GM12878 (cell line): ENCODE measurements around the gene PCCA. TPM values are rescaled to one million over a fixed set of nuclear protein-coding genes. Genes with fewer than 3 reads are reported as not detected.
A peak's percentile ranks its signal among the peaks of the same experiment; 100 is the strongest.

Experiments used
- ATAC-seq: fragments of 200-7000 bp; cut with Tn5 transposase; 3 replicates; pipeline ENCODE4 v1.9.1; 2020; ENCODE audit warnings: mild to moderate bottlenecking, moderate library complexity
- BruUV-seq: library from RNA; stranded (reverse); fragments of 400-500 nt; replicated peaks from 2 replicates; lab custom pipeline; 2021; lab: Mats Ljungman, UMichigan
- CTCF ChIA-PET: fragments of 300-600 bp; sonication (Branson Sonifier 250); formaldehyde crosslinking; extraction: SDS; loops from one replicate; lab custom pipeline; 2021; ENCODE audit warnings: inconsistent platforms; lab: Yijun Ruan, JAX
- POLR2A ChIA-PET: fragments of 350-600 bp; formaldehyde crosslinking; extraction: SDS; loops from one replicate; lab custom pipeline; 2021; ENCODE audit warnings: inconsistent platforms; lab: Charles Lee
- RAD21 ChIA-PET: fragments of 300-600 bp; sonication (Branson Sonifier 250); formaldehyde crosslinking; loops from one replicate; lab custom pipeline; 2023; ENCODE audit warnings: antibody characterized with exemption; ENCODE audit not compliant: unreplicated experiment; lab: Charles Lee
- SMC1A ChIA-PET: fragments of 300-600 bp; sonication (Branson Sonifier 250); formaldehyde crosslinking; loops from one replicate; lab custom pipeline; 2023; ENCODE audit not compliant: unreplicated experiment, uncharacterized antibody; lab: Charles Lee
- DNase-seq: peaks from one replicate; pipeline ENCODE4 v3.0.0-alpha.2; 2011; ENCODE audit warnings: low read depth, low spot score
- FAIRE-seq: peaks from 3 replicates; lab custom pipeline; 2011; peaks lifted over from hg19 to GRCh38; lab: Jason Lieb, UNC
- H2AFZ ChIP-seq: 2 replicates; pipeline ENCODE4 v1.6.0; 2011; ENCODE audit warnings: low read depth, low read length, control low read depth; ENCODE audit not compliant: control insufficient read depth
- H3K27ac ChIP-seq: 2 replicates; pipeline ENCODE4 v1.5.1; 2011; ENCODE audit warnings: control low read depth; ENCODE audit not compliant: control insufficient read depth, insufficient read depth
- H3K27me3 ChIP-seq, 2 experiments: replicated peaks in 1 of 2; 2 replicates each; pipeline versions ENCODE4 v1.6.0 to v1.6.1; 2011; ENCODE audit warnings: low read length in 1 of 2; ENCODE audit not compliant: control insufficient read depth in 2 of 2, insufficient read depth in 2 of 2
- H3K36me3 ChIP-seq, 2 experiments: 2 replicates each; pipeline ENCODE4 v1.5.1; 2011; ENCODE audit warnings: low read length in 1 of 2; ENCODE audit not compliant: control insufficient read depth in 2 of 2, insufficient read depth in 2 of 2
- H3K4me1 ChIP-seq: 2 replicates; pipeline ENCODE4 v1.6.1; 2011; ENCODE audit warnings: mild to moderate bottlenecking, low read length, moderate library complexity, mixed read lengths; ENCODE audit not compliant: control insufficient read depth, insufficient read depth
- H3K4me2 ChIP-seq: 2 replicates; pipeline ENCODE4 v1.6.0; 2011; ENCODE audit warnings: control low read depth; ENCODE audit not compliant: control insufficient read depth, insufficient read depth
- H3K4me3 ChIP-seq: fragments of 200-600 bp; sonication (generic); 2 replicates; pipeline ENCODE4 v1.5.1; 2016
- H3K79me2 ChIP-seq: 2 replicates; pipeline ENCODE4 v1.6.0; 2011; ENCODE audit warnings: low read length; ENCODE audit not compliant: control insufficient read depth, insufficient read depth
- H3K9ac ChIP-seq: 2 replicates; pipeline ENCODE4 v1.8.0; 2011; ENCODE audit warnings: low read length, control low read depth, mixed read lengths; ENCODE audit not compliant: control insufficient read depth, insufficient read depth
- H3K9me3 ChIP-seq: replicated peaks from 3 replicates; pipeline ENCODE4 v1.5.1; 2011; ENCODE audit warnings: mild to moderate bottlenecking, low read length; ENCODE audit not compliant: control insufficient read depth, insufficient read depth
- H4K20me1 ChIP-seq: 2 replicates; pipeline ENCODE4 v1.6.0; 2011; ENCODE audit not compliant: control insufficient read depth, insufficient read depth
- BHLHE40 ChIP-seq, 2 experiments: fragments of 450-650 bp in 1 of 2; IDR thresholded peaks; 2 replicates each; pipeline ENCODE4 v1.6.1; 2011 to 2017; ENCODE audit warnings: low read depth in 2 of 2, borderline replicate concordance in 1 of 2, improper control_type of control experiment in 1 of 2, low read length in 1 of 2, mild to moderate bottlenecking in 1 of 2
- CREB1 ChIP-seq: IDR thresholded peaks from 2 replicates; pipeline ENCODE4 v1.6.1; 2012; ENCODE audit warnings: low read depth, mild to moderate bottlenecking, inconsistent platforms
- JUND ChIP-seq: IDR thresholded peaks from 2 replicates; pipeline ENCODE4 v1.6.1; 2012; ENCODE audit warnings: low read depth, mild to moderate bottlenecking, low read length, improper control_type of control experiment, moderate library complexity
- KLF5 ChIP-seq: fragments of 450-650 bp; IDR thresholded peaks from 2 replicates; pipeline ENCODE4 v1.6.1; 2014; ENCODE audit warnings: mild to moderate bottlenecking; ENCODE audit not compliant: partially characterized antibody
- MYB ChIP-seq: fragments of 150-350 bp; IDR thresholded peaks from 2 replicates; pipeline ENCODE4 v1.6.1; 2014; ENCODE audit warnings: mild to moderate bottlenecking, low read depth, low read length, borderline replicate concordance
- NR2C1 ChIP-seq: fragments of 450-650 bp; IDR thresholded peaks from 2 replicates; pipeline ENCODE4 v1.6.1; 2017; ENCODE audit warnings: antibody characterized with exemption, mild to moderate bottlenecking, moderate library complexity
- NRF1 ChIP-seq: conservative IDR thresholded peaks from 2 replicates; pipeline ENCODE4 v1.6.1; 2011; ENCODE audit warnings: mild to moderate bottlenecking, low read depth, low read length, improper control_type of control experiment
- RAD21 ChIP-seq: IDR thresholded peaks from 2 replicates; pipeline ENCODE4 v1.6.1; 2011; ENCODE audit warnings: mild to moderate bottlenecking, low read depth, low read length, moderate library complexity; ENCODE audit not compliant: insufficient read depth
- RELA ChIP-seq: fragments of 450-650 bp; IDR thresholded peaks from 2 replicates; pipeline ENCODE4 v1.8.0; 2014; ENCODE audit warnings: borderline replicate concordance; ENCODE audit not compliant: partially characterized antibody
- RUNX3 ChIP-seq: IDR thresholded peaks from 2 replicates; pipeline ENCODE4 v1.6.1; 2012; ENCODE audit warnings: low read length, inconsistent platforms
- SPI1 ChIP-seq: IDR thresholded peaks from 2 replicates; pipeline ENCODE4 v1.6.1; 2011; ENCODE audit warnings: low read depth, mild to moderate bottlenecking, low read length, moderate library complexity, borderline replicate concordance; ENCODE audit not compliant: insufficient read depth
- ZBTB33 ChIP-seq: fragments of 450-650 bp; IDR thresholded peaks from 2 replicates; pipeline ENCODE4 v1.6.1; 2017; ENCODE audit warnings: mild to moderate bottlenecking
- WGBS: methylation state at CpG from one replicate; pipeline ENCODE4 v1.1.6; 2016; ENCODE audit warnings: low lambda C conversion rate; ENCODE audit not compliant: insufficient replicate concordance, insufficient coverage; ENCODE audit errors: missing lambda C conversion rate; 5-methylcytosine and 5-hydroxymethylcytosine counted together
- in situ Hi-C: fragments of 300-500 bp; cut with MboI; formaldehyde crosslinking; loops from 9 replicates; pipeline ENCODE4 v1.14.3; 2018; ENCODE audit warnings: mixed read lengths
- intact Hi-C: fragments of 100-400 bp; cut with micrococcal nuclease; formaldehyde crosslinking; loops from one replicate; pipeline ENCODE4 v1.14.2; 2022; ENCODE audit not compliant: unreplicated experiment
- polyA plus RNA-seq, 11 experiments: library from polyadenylated mRNA; depleted of rRNA in 4 of 11; unstranded in 6 of 11; stranded (reverse) in 5 of 11; fragments of >200 nt; fragmentation: Nextera tagmentation in 4 of 11; fragmentation: Illumina TruSeq in 1 of 11; extraction: Ambion mirVana in 4 of 11; extraction: Trizol in 1 of 11; gene quantifications; 1 replicate in 1 of 11; 2 replicates in 10 of 11; pipeline versions ENCODE4 v1.2.1 to v1.2.3, GENCODE V29; 2011 to 2016; ENCODE audit warnings: inconsistent platforms in 2 of 11, missing spikeins in 2 of 11, low read depth in 1 of 11
- total RNA-seq, 4 experiments: library from RNA; depleted of rRNA in 3 of 4; stranded (reverse); fragments of >200 nt in 3 of 4; fragmentation: Illumina TruSeq in 1 of 4; extraction: Trizol in 1 of 4; gene quantifications; 2 replicates each; pipeline versions ENCODE4 v1.2.1 to v1.2.3, GENCODE V29; 2013 to 2021
- TF ChIP-seq, protein P1 (sequence below): IDR thresholded peaks from 2 replicates; pipeline ENCODE4 v1.6.1; 2011; ENCODE audit warnings: borderline replicate concordance, low read depth, mild to moderate bottlenecking, moderate library complexity, low read length; ENCODE audit not compliant: insufficient read depth, poor library complexity, severe bottlenecking

PCCA gene
- total and polyA plus RNA-seq, 10 of the 15 experiments (the other 5 are each of a cell fraction or from before 2014, with no cell fraction given) = 5.9 to 18.2 (median 12.4) TPM

DNA sequence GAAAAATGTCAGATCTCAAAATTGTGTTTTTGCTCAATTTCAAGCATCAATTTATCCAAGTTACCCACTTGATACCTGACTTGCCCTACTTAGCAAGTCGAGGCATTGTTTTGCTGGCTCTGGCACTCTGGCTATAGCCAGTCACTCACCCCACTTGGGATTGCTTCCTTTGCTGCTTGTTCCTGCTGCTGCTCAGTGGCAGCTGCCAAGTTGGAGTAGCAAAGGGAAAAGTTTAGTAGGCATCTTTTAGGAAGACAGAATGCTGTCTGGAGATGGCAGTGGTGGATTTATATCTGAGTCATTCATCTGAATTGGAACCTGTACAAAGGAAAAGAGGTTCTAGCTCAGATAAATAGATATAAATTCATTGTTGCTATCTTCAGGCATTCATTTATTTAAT is 41.2 kb downstream of the PCCA start:
- ATAC-seq (no peak), DNase-seq (no peak), FAIRE-seq (no peak)
- ChIA-PET RAD21 (interaction anchor here (0.6 kb wide), 1 partner anchor 627 kb away, joined by 3 read pairs; no protein-coding TSS in a partner anchor), CTCF (no interaction called here), SMC1A (interaction anchor here (1.2 to 1.4 kb wide), 2 partner anchors 14 to 40 kb away, joined by 3 to 5 read pairs; no protein-coding TSS in a partner anchor), POLR2A (interaction anchor here (1.0 kb wide), 1 partner anchor 9 kb away, joined by 5 read pairs; no protein-coding TSS in a partner anchor)
- Histone ChIP-seq H3K27me3 (no peaks in the 10 kb centered on the region), H3K36me3 (no peaks in the 10 kb centered on the region), H3K4me2 (0 out of 2 replicates have a peak overlapping the region, but pooled peaks have one; percentile 1), H3K9me3 (no peaks in the 10 kb centered on the region), H2AFZ (no peak overlapping the region; the same call in 1 of the 2 replicates), H3K4me1 (peaks cover 11% of the 10 kb centered on the region), H4K20me1 (no peaks in the 10 kb centered on the region), H3K9ac (no peak overlapping the region), H3K4me3 (no peak overlapping the region), H3K27ac (no peak overlapping the region; the same call in 1 of the 2 replicates), H3K79me2 (no peaks in the 10 kb centered on the region)
- WGBS = 58% methylated on average over 1 of the region's 1 CpG
- no TSS peak for BruUV-seq
- intact Hi-C loops = loop anchor here (1.0 kb wide), 1 partner anchor 45 kb away; no protein-coding TSS in a partner anchor
- TF ChIP-seq RELA (no peak), NRF1 (no peak), CREB1 (no peak), SPI1 (no peak)
- TF ChIP-seq, all 136 proteins: peak for 0
- in situ Hi-C loops = no loop called here

- in situ Hi-C loops (no loop called here), intact Hi-C loops (loop anchor here (1.0 kb wide), 1 partner anchor 44 kb away; no protein-coding TSS in a partner anchor)
- DNase-seq (no peak), ATAC-seq (no peak), FAIRE-seq (no peak)
- BruUV-seq = no TSS peak
- POLR2A ChIA-PET = no interaction called here
- no peak overlapping the region for H3K9ac ChIP-seq
- SMC1A ChIA-PET = interaction anchor here (0.7 to 1.2 kb wide), 3 partner anchors 13 to 41 kb away, joined by 3 to 4 read pairs (median 3); no protein-coding TSS in a partner anchor
- H3K27me3 ChIP-seq = no peaks in the 10 kb centered on the region
- no peaks in the 10 kb centered on the region for H3K9me3 ChIP-seq
- no peak overlapping the region for H3K4me2 ChIP-seq
- WGBS = 96% methylated on average over 6 of the region's 6 CpGs
- H4K20me1 ChIP-seq = no peaks in the 10 kb centered on the region
- RAD21 ChIA-PET = no interaction called here
- CTCF ChIA-PET = interaction anchor here (0.6 to 1.6 kb wide), 3 partner anchors 32 to 103 kb away, joined by 3 to 4 read pairs (median 3); no protein-coding TSS in a partner anchor
- H3K4me3 ChIP-seq = no peak overlapping the region
- H3K79me2 ChIP-seq = no peaks in the 10 kb centered on the region
- peaks cover 11% of the 10 kb centered on the region for H3K4me1 ChIP-seq
- H2AFZ ChIP-seq = no peak overlapping the region
- H3K27ac ChIP-seq = no peak overlapping the region
- H3K36me3 ChIP-seq = no peaks in the 10 kb centered on the region
- TF ChIP-seq RUNX3 (no peak), BHLHE40 (IDR thresholded peaks at IDR 0.05; ENCODE audit: borderline replicate concordance in 1 of 2, low read depth in 2 of 2, low read length in 1 of 2) (no peak), NR2C1 (no peak), MYB (no peak), JUND (no peak), KLF5 (no peak), ZBTB33 (no peak), RAD21 (no peak)
- TF ChIP-seq, protein P1, sequence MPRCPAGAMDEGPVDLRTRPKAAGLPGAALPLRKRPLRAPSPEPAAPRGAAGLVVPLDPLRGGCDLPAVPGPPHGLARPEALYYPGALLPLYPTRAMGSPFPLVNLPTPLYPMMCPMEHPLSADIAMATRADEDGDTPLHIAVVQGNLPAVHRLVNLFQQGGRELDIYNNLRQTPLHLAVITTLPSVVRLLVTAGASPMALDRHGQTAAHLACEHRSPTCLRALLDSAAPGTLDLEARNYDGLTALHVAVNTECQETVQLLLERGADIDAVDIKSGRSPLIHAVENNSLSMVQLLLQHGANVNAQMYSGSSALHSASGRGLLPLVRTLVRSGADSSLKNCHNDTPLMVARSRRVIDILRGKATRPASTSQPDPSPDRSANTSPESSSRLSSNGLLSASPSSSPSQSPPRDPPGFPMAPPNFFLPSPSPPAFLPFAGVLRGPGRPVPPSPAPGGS = no peak
These were observed 42.1 kb downstream of the PCCA start for GRCh38 chr13:100130930-100131511.
